ENCODE measurements around the gene OR6X1.
"Not testable (repeated sequence)": the region's sequence is repeated elsewhere in the genome, so short reads cannot be mapped to it uniquely, and the experiment has no call there.

The OR6X1 gene

GRCh38 chr11:123718063-123718462 is 36.3 kb downstream of the OR6X1 start:
- TF ChIP-seq HDGF (IDR thresholded peaks at IDR 0.05; ENCODE audit: borderline replicate concordance) (no peak), ELF4 (IDR thresholded peaks at IDR 0.05) (no peak), SP1 (IDR thresholded peaks at IDR 0.05) (no peak), TARDBP (IDR thresholded peaks at IDR 0.05) (no peak), CTBP1 (IDR thresholded peaks at IDR 0.05; ENCODE audit: borderline replicate concordance) (no peak)
- ChIA-PET CTCF (no interaction called here), POLR2A (no interaction called here)
- no peak for DNase-seq (ENCODE audit: extremely low spot score)

GRCh38 chr11:123712627-123713026 is 41.7 kb downstream of the OR6X1 start:
- POLR2A ChIA-PET; DNase-seq (ENCODE audit: extremely low spot score): not testable (repeated sequence)
- CTCF ChIA-PET: interaction anchor here (0.9 to 9.1 kb wide), 2 partner anchors 72 to 87 kb away, joined by 4 to 115 read pairs; no protein-coding TSS in a partner anchor

- ChIA-PET CTCF (interaction anchor here (0.7 to 9.1 kb wide), 13 partner anchors 9 to 131 kb away, joined by 3 to 115 read pairs (median 3); partner anchors contain the start of gene SCN3B), POLR2A (no interaction called here)
- no peak for TF ChIP-seq CTBP1 (IDR thresholded peaks at IDR 0.05; ENCODE audit: borderline replicate concordance)
- no peak for TF ChIP-seq L3MBTL2 (conservative IDR thresholded peaks at IDR 0.05)
- no peak for TF ChIP-seq SUZ12 (IDR thresholded peaks at IDR 0.05)
- no peak for TF ChIP-seq PKNOX1 (IDR thresholded peaks at IDR 0.05)
- peak; percentile 65 for DNase-seq (ENCODE audit: extremely low spot score)
These were observed 46.6 kb downstream of the OR6X1 start for GRCh38 chr11:123707606-123708205.

GRCh38 chr11:123707206-123707605 is 47.1 kb downstream of the OR6X1 start:
- POLR2A ChIA-PET: no interaction called here
- TF ChIP-seq LEF1 (IDR thresholded peaks at IDR 0.05; ENCODE audit: borderline replicate concordance) (no peak), ZNF384 (IDR thresholded peaks at IDR 0.05) (no peak), NFRKB (IDR thresholded peaks at IDR 0.05) (no peak), FOXA1 (IDR thresholded peaks at IDR 0.05) (no peak), ARNT (IDR thresholded peaks at IDR 0.05) (no peak), SP1 (IDR thresholded peaks at IDR 0.05) (no peak), SUZ12 (IDR thresholded peaks at IDR 0.05) (no peak), PKNOX1 (IDR thresholded peaks at IDR 0.05) (no peak), CTBP1 (IDR thresholded peaks at IDR 0.05; ENCODE audit: borderline replicate concordance) (no peak), HDGF (IDR thresholded peaks at IDR 0.05; ENCODE audit: borderline replicate concordance) (no peak)
- CTCF ChIA-PET: interaction anchor here (0.8 to 9.1 kb wide), 13 partner anchors 10 to 130 kb away, joined by 3 to 115 read pairs (median 3); partner anchors contain the start of gene SCN3B
- no peak for DNase-seq (ENCODE audit: extremely low spot score)

- ChIA-PET POLR2A (no interaction called here), CTCF (interaction anchor here (2.3 to 9.1 kb wide), 2 partner anchors 51 to 63 kb away, joined by 9 to 115 read pairs; no protein-coding TSS in a partner anchor)
- no peak for TF ChIP-seq ZNF384 (IDR thresholded peaks at IDR 0.05)
- TF ChIP-seq BHLHE40 (IDR thresholded peaks at IDR 0.05; ENCODE audit: borderline replicate concordance): no peak
- TF ChIP-seq L3MBTL2 (conservative IDR thresholded peaks at IDR 0.05): no peak
- no peak for TF ChIP-seq LEF1 (IDR thresholded peaks at IDR 0.05; ENCODE audit: borderline replicate concordance)
- no peak for TF ChIP-seq FOXM1 (IDR thresholded peaks at IDR 0.05; ENCODE audit: borderline replicate concordance)
- TF ChIP-seq NFRKB (IDR thresholded peaks at IDR 0.05): no peak
- TF ChIP-seq SUZ12 (IDR thresholded peaks at IDR 0.05): no peak
- DNase-seq (ENCODE audit: extremely low spot score): no peak
These were observed 50.0 kb downstream of the OR6X1 start for GRCh38 chr11:123704341-123704740.
